Uterus (tissue), 4 donors: ENCODE results near the gene BID. TPM values are rescaled to one million over a fixed set of nuclear protein-coding genes. Genes with fewer than 3 reads are reported as not detected.

Experiments used
- DNase-seq, 2 donors: peaks; one replicate each; pipeline ENCODE4 v3.0.0-alpha.2; 2019 to 2020
- H3K27ac ChIP-seq, 2 donors: fragments of 200-600 bp; sonication (generic); 1 replicate in 1 of 2; 2 replicates in 1 of 2; pipeline ENCODE4 v1.5.1; 2016 to 2018
- H3K27me3 ChIP-seq, 2 donors: fragments of 200-600 bp; sonication (generic); one replicate each; pipeline ENCODE4 v1.5.1; 2018 to 2019; ENCODE audit warnings: control low read depth in 1 of 2
- H3K36me3 ChIP-seq, 2 donors: fragments of 200-600 bp; sonication (generic); one replicate each; pipeline ENCODE4 v1.5.1; 2019; ENCODE audit warnings: control low read depth in 1 of 2
- H3K4me1 ChIP-seq, 2 donors: fragments of 200-600 bp; sonication (generic); one replicate each; pipeline ENCODE4 v1.5.1; 2018 to 2019; ENCODE audit warnings: control low read depth in 1 of 2
- H3K4me3 ChIP-seq, 2 donors: fragments of 200-600 bp; sonication (generic); 1 replicate in 1 of 2; 2 replicates in 1 of 2; pipeline ENCODE4 v1.5.1; 2018 to 2019; ENCODE audit warnings: mild to moderate bottlenecking in 1 of 2
- H3K9me3 ChIP-seq, 2 donors: fragments of 200-600 bp; sonication (generic); one replicate each; pipeline ENCODE4 v1.5.1; 2019; ENCODE audit warnings: control low read depth in 1 of 2
- CTCF ChIP-seq, 4 experiments: fragments of 200-600 bp in 2 of 4; fragments of 450-650 bp in 2 of 4; sonication (generic) in 2 of 4; IDR thresholded peaks; one replicate each; pipeline ENCODE4 v1.5.1; 2016 to 2019; ENCODE audit warnings: antibody characterized with exemption in 4 of 4, mild to moderate bottlenecking in 2 of 4, moderate library complexity in 1 of 4
- POLR2A ChIP-seq, 2 donors: fragments of 450-650 bp; IDR thresholded peaks; one replicate each; pipeline ENCODE4 v1.6.1; 2016; ENCODE audit warnings: antibody characterized with exemption in 2 of 2, mild to moderate bottlenecking in 1 of 2, moderate library complexity in 1 of 2
- intact Hi-C: fragments of 100-400 bp; cut with DNase I; formaldehyde crosslinking; loops from one replicate; pipeline ENCODE4 v1.15.1; 2023; ENCODE audit warnings: low total_unique reads
- total RNA-seq, 4 donors: library from RNA; depleted of rRNA in 3 of 4; stranded (reverse); fragments of >200 nt in 3 of 4; gene quantifications; one replicate each; pipeline versions ENCODE4 v1.1.0 to v1.2.4, GENCODE V29; 2014 to 2023
- donor health status: DM: yes; HTN: yes; CAD: no.

Gene BID
- total RNA-seq, 4 donors from 2014 or later = 0.77 to 96.2 (median 10.4) TPM

- no peaks in the 10 kb centered on the region for H3K36me3 ChIP-seq
- DNase-seq = no peak
- no peak overlapping the region for H3K4me3 ChIP-seq
- no peak overlapping the region for H3K27ac ChIP-seq
- no peaks in the 10 kb centered on the region for H3K27me3 ChIP-seq
- intact Hi-C loops = no loop called here
- H3K9me3 ChIP-seq = no peaks in the 10 kb centered on the region
- no peaks in the 10 kb centered on the region for H3K4me1 ChIP-seq
- TF ChIP-seq CTCF (IDR thresholded peaks at IDR 0.05) = no peak
Measured at GRCh38 chr22:17779286-17780115, 5.2 kb upstream of the BID start.

GRCh38 chr22:17778412-17778976, 4.2 kb upstream of the BID start:
- DNase-seq = no peak
- TF ChIP-seq POLR2A (IDR thresholded peaks at IDR 0.05) (no peak), CTCF (IDR thresholded peaks at IDR 0.05) (no peak)
- H3K4me3 ChIP-seq = no peak overlapping the region
- H3K27me3 ChIP-seq = no peaks in the 10 kb centered on the region
- H3K9me3 ChIP-seq = no peaks in the 10 kb centered on the region
- intact Hi-C loops = no loop called here
- no peaks in the 10 kb centered on the region for H3K36me3 ChIP-seq
- H3K27ac ChIP-seq = no peak overlapping the region
- no peaks in the 10 kb centered on the region for H3K4me1 ChIP-seq

- TF ChIP-seq POLR2A (IDR thresholded peaks at IDR 0.05) (no peak), CTCF (IDR thresholded peaks at IDR 0.05) (no peak)
- no peaks in the 10 kb centered on the region for H3K27me3 ChIP-seq
- intact Hi-C loops = no loop called here
- no peak overlapping the region for H3K4me3 ChIP-seq
- no peaks in the 10 kb centered on the region for H3K9me3 ChIP-seq
- no peak for DNase-seq
- no peaks in the 10 kb centered on the region for H3K4me1 ChIP-seq
- H3K36me3 ChIP-seq = no peaks in the 10 kb centered on the region
- no peak overlapping the region for H3K27ac ChIP-seq
Measured at GRCh38 chr22:17777717-17778044, 3.4 kb upstream of the BID start.

GRCh38 chr22:17777005-17777716, 2.9 kb upstream of the BID start:
- no peaks in the 10 kb centered on the region for H3K27me3 ChIP-seq
- no peak overlapping the region for H3K4me3 ChIP-seq
- H3K4me1 ChIP-seq = no peaks in the 10 kb centered on the region
- H3K9me3 ChIP-seq = no peaks in the 10 kb centered on the region
- intact Hi-C loops = no loop called here
- H3K36me3 ChIP-seq = no peaks in the 10 kb centered on the region
- TF ChIP-seq CTCF (IDR thresholded peaks at IDR 0.05) (no peak), POLR2A (IDR thresholded peaks at IDR 0.05) (no peak)
- no peak overlapping the region for H3K27ac ChIP-seq
- no peak for DNase-seq
